ENCODE measurements around the gene EXPH5. TPM values are rescaled to one million over a fixed set of nuclear protein-coding genes. Genes with fewer than 3 reads are reported as not detected.

Gene EXPH5
- total RNA-seq, 3 donors from 2014 or later (not counting 1 experiment from before 2014, with no cell fraction given) = 1.5 to 5.4 (median 2.6) TPM

GRCh38 chr11:108616549-108616948 lies 23.0 kb upstream of the EXPH5 start:
- H3K9me3 Mint-ChIP-seq = no peaks in the 10 kb centered on the region
- H3K4me1 Mint-ChIP-seq = no peaks in the 10 kb centered on the region
- Histone ChIP-seq H3K9me3 (ENCODE audit: control insufficient read depth, insufficient read depth, low read length) (no peaks in the 10 kb centered on the region), H3K27me3 (ENCODE audit: control insufficient read depth, insufficient read depth, low read length) (no peaks in the 10 kb centered on the region), H3K4me3 (ENCODE audit: low read length) (no peak overlapping the region), H3K36me3 (ENCODE audit: control insufficient read depth, insufficient read depth, low read length) (no peaks in the 10 kb centered on the region), H3K4me1 (ENCODE audit: control insufficient read depth, insufficient read depth, low read length) (no peaks in the 10 kb centered on the region), H3K27ac (ENCODE audit: low read length) (no peak overlapping the region)
- no peak overlapping the region for H3K4me3 Mint-ChIP-seq
- 91% methylated on average over 3 of the region's 3 CpGs for WGBS (ENCODE audit: insufficient coverage)
- ATAC-seq (no peak), DNase-seq (no peak)
- H3K27ac Mint-ChIP-seq = no peak overlapping the region
- no peak for TF ChIP-seq CTCF (IDR thresholded peaks at IDR 0.05)
- intact Hi-C loops (cut with micrococcal nuclease) = no loop called here
- H3K27me3 Mint-ChIP-seq (ENCODE audit: low read depth in 2 of 2) = peaks cover 13 to 23% of the 10 kb centered on the region in 2 donors
- no peaks in the 10 kb centered on the region for H3K36me3 Mint-ChIP-seq

- H3K27ac Mint-ChIP-seq = no peak overlapping the region
- no CpG with 5 or more reads among the region's 3 CpGs for WGBS (ENCODE audit: insufficient coverage)
- H3K4me1 Mint-ChIP-seq = no peaks in the 10 kb centered on the region
- TF ChIP-seq CTCF (IDR thresholded peaks at IDR 0.05) = no peak
- H3K36me3 Mint-ChIP-seq = no peaks in the 10 kb centered on the region
- DNase-seq = no peak
- Histone ChIP-seq H3K4me1 (ENCODE audit: control insufficient read depth, insufficient read depth, low read length) (no peaks in the 10 kb centered on the region), H3K27ac (ENCODE audit: low read length) (no peak overlapping the region), H3K9me3 (ENCODE audit: control insufficient read depth, insufficient read depth, low read length) (no peaks in the 10 kb centered on the region), H3K4me3 (ENCODE audit: low read length) (no peak overlapping the region), H3K36me3 (ENCODE audit: control insufficient read depth, insufficient read depth, low read length) (no peaks in the 10 kb centered on the region), H3K27me3 (ENCODE audit: control insufficient read depth, insufficient read depth, low read length) (peaks cover 2% of the 10 kb centered on the region)
- ATAC-seq = no peak
- no peak overlapping the region for H3K4me3 Mint-ChIP-seq
- intact Hi-C loops (cut with micrococcal nuclease) = no loop called here
- peaks cover 2 to 8% of the 10 kb centered on the region in 2 donors for H3K27me3 Mint-ChIP-seq (ENCODE audit: low read depth in 2 of 2)
- no peaks in the 10 kb centered on the region for H3K9me3 Mint-ChIP-seq
Measured at GRCh38 chr11:108614086-108614485, 20.5 kb upstream of the EXPH5 start.

DNA sequence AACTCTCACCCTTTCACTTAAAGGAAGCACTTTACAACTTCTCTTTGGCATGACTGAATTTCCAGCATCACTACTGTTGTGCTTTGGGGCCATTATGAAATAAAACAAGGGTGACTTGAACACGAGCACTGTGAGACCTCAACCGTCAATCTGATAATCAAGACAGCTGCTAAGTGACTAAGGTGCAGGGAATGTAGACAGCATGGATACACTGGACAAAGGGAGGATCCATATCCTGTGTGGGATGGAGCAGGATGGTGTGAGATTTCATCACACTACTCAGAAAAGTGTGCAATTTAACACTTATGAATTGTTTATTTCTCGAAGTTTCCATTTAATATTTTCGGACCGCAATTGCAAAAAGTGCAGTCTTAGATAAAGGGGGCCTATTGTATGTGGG lies 16.1 kb upstream of the EXPH5 start:
- no peaks in the 10 kb centered on the region for H3K9me3 ChIP-seq (ENCODE audit: control insufficient read depth, insufficient read depth, low read length)
- Mint-ChIP-seq H3K4me3 (no peak overlapping the region), H3K9me3 (no peaks in the 10 kb centered on the region), H3K27me3 (ENCODE audit: low read depth in 2 of 2) (peaks cover 5 to 8% of the 10 kb centered on the region in 2 donors), H3K27ac (no peak overlapping the region), H3K4me1 (no peaks in the 10 kb centered on the region), H3K36me3 (no peaks in the 10 kb centered on the region)
- WGBS (ENCODE audit: insufficient coverage) = 93% methylated on average over 5 of the region's 5 CpGs
- no peak overlapping the region for H3K4me3 ChIP-seq (ENCODE audit: low read length)
- no peaks in the 10 kb centered on the region for H3K36me3 ChIP-seq (ENCODE audit: control insufficient read depth, insufficient read depth, low read length)
- DNase-seq (no peak), ATAC-seq (no peak)
- no peak overlapping the region for H3K27ac ChIP-seq (ENCODE audit: low read length)
- no peaks in the 10 kb centered on the region for H3K4me1 ChIP-seq (ENCODE audit: control insufficient read depth, insufficient read depth, low read length)
- H3K27me3 ChIP-seq (ENCODE audit: control insufficient read depth, insufficient read depth, low read length) = peaks cover 2% of the 10 kb centered on the region
- TF ChIP-seq CTCF (IDR thresholded peaks at IDR 0.05) = no peak
- intact Hi-C loops (cut with micrococcal nuclease) = no loop called here

- WGBS (ENCODE audit: insufficient coverage) = 88% methylated on average over 1 of the region's 1 CpG
- no peaks in the 10 kb centered on the region for H3K36me3 Mint-ChIP-seq
- H3K27me3 Mint-ChIP-seq (ENCODE audit: low read depth in 2 of 2) = peaks cover 9 to 11% of the 10 kb centered on the region in 2 donors
- H3K4me3 Mint-ChIP-seq = no peak overlapping the region
- Histone ChIP-seq H3K4me1 (ENCODE audit: control insufficient read depth, insufficient read depth, low read length) (no peaks in the 10 kb centered on the region), H3K4me3 (ENCODE audit: low read length) (no peak overlapping the region), H3K27ac (ENCODE audit: low read length) (no peak overlapping the region), H3K9me3 (ENCODE audit: control insufficient read depth, insufficient read depth, low read length) (no peaks in the 10 kb centered on the region), H3K36me3 (ENCODE audit: control insufficient read depth, insufficient read depth, low read length) (no peaks in the 10 kb centered on the region), H3K27me3 (ENCODE audit: control insufficient read depth, insufficient read depth, low read length) (peaks cover 2% of the 10 kb centered on the region)
- no peaks in the 10 kb centered on the region for H3K4me1 Mint-ChIP-seq
- no peak overlapping the region for H3K27ac Mint-ChIP-seq
- no peaks in the 10 kb centered on the region for H3K9me3 Mint-ChIP-seq
- intact Hi-C loops (cut with micrococcal nuclease) = no loop called here
- no peak for DNase-seq
- ATAC-seq = no peak
- TF ChIP-seq CTCF (IDR thresholded peaks at IDR 0.05) = no peak
Measured at GRCh38 chr11:108608548-108608947, 15.0 kb upstream of the EXPH5 start.

Data from natural killer cell (primary cell).